HepG2 (cell line): ENCODE measurements around the gene ACTR10. TPM values are rescaled to one million over a fixed set of nuclear protein-coding genes. Genes with fewer than 3 reads are reported as not detected.

Experiments
- ASH2L ChIP-seq: fragments of 300-600, 200-600 bp; sonication (generic); IDR thresholded peaks from 2 replicates; pipeline ENCODE4 v1.7.0; 2017; ENCODE audit warnings: low read depth, mild to moderate bottlenecking, moderate library complexity, mixed read lengths, low read length; ENCODE audit not compliant: insufficient read length
- CHD4 ChIP-seq: fragments of 200-600 bp; sonication (generic); IDR thresholded peaks from 2 replicates; pipeline ENCODE4 v1.7.0; 2017; ENCODE audit warnings: mild to moderate bottlenecking, low read length, borderline replicate concordance
- GABPB1 ChIP-seq: IDR thresholded peaks from 2 replicates; pipeline ENCODE4 v1.6.1; 2016; ENCODE audit warnings: mild to moderate bottlenecking, missing genetic modification reagents, moderate library complexity, missing compliant biosample characterization
- GTF3A ChIP-seq: sonication (generic); formaldehyde crosslinking; conservative IDR thresholded peaks from 2 replicates; pipeline ENCODE4 v1.4.0; 2020; ENCODE audit warnings: mild to moderate bottlenecking, missing genetic modification reagents
- MAF1 ChIP-seq: sonication (generic); formaldehyde crosslinking; IDR thresholded peaks from 2 replicates; pipeline ENCODE4 v1.5.0; 2020; ENCODE audit warnings: missing genetic modification reagents, borderline replicate concordance
- NONO ChIP-seq, 2 experiments: fragments of 450-650 bp in 1 of 2; sonication (generic) in 1 of 2; formaldehyde crosslinking in 1 of 2; IDR thresholded peaks in 1 of 2; conservative IDR thresholded peaks in 1 of 2; 2 replicates each; pipeline versions ENCODE4 v1.6.1 to v1.8.0; 2017 to 2022; ENCODE audit warnings: mild to moderate bottlenecking in 1 of 2, missing genetic modification reagents in 1 of 2, moderate library complexity in 1 of 2
- NRL ChIP-seq: sonication (generic); formaldehyde crosslinking; IDR thresholded peaks from 2 replicates; pipeline ENCODE4 v1.5.0; 2020; ENCODE audit warnings: missing genetic modification reagents, mild to moderate bottlenecking, moderate library complexity, borderline replicate concordance
- PITX1 ChIP-seq: sonication (generic); formaldehyde crosslinking; IDR thresholded peaks from 2 replicates; pipeline ENCODE4 v1.5.1; 2020; ENCODE audit warnings: mild to moderate bottlenecking, missing genetic modification reagents
- REPIN1 ChIP-seq: sonication (generic); formaldehyde crosslinking; IDR thresholded peaks from 2 replicates; pipeline ENCODE4 v1.8.0; 2022; ENCODE audit warnings: missing genetic modification reagents, low read depth, mild to moderate bottlenecking, borderline replicate concordance
- RNF2 ChIP-seq: fragments of 450-650 bp; conservative IDR thresholded peaks from 2 replicates; pipeline ENCODE4 v1.6.1; 2016; ENCODE audit warnings: low read depth
- STAT5B ChIP-seq: sonication (generic); formaldehyde crosslinking; IDR thresholded peaks from 2 replicates; pipeline ENCODE4 v1.4.0; 2020; ENCODE audit warnings: missing genetic modification reagents
- ZNF337 ChIP-seq: sonication (generic); formaldehyde crosslinking; IDR thresholded peaks from 2 replicates; pipeline ENCODE4 v1.5.1; 2020; ENCODE audit warnings: missing genetic modification reagents, low read depth, mild to moderate bottlenecking, borderline replicate concordance
- ZNF674 ChIP-seq: sonication (generic); formaldehyde crosslinking; IDR thresholded peaks from 2 replicates; pipeline ENCODE4 v1.5.0; 2020; ENCODE audit warnings: low read depth, mild to moderate bottlenecking, missing genetic modification reagents
- ZNF777 ChIP-seq: sonication (generic); formaldehyde crosslinking; IDR thresholded peaks from 2 replicates; pipeline ENCODE4 v1.4.0; 2020; ENCODE audit warnings: missing genetic modification reagents
- ZSCAN9 ChIP-seq: IDR thresholded peaks from 2 replicates; pipeline ENCODE4 v1.6.1; 2016; ENCODE audit warnings: borderline replicate concordance
- polyA plus RNA-seq, 8 experiments: library from polyadenylated mRNA; depleted of rRNA in 3 of 8; stranded (reverse) in 7 of 8; unstranded in 1 of 8; fragments of >200 nt; fragmentation: Illumina TruSeq in 4 of 8; extraction: Trizol in 4 of 8; gene quantifications; 2 replicates each; pipeline versions ENCODE4 v1.2.1 to v1.2.3, GENCODE V29; 2011 to 2016; ENCODE audit warnings: low read depth in 4 of 8, missing spikeins in 1 of 8, mixed read lengths in 1 of 8; ENCODE audit not compliant: insufficient read depth in 1 of 8
- total RNA-seq, 5 experiments: library from RNA; depleted of rRNA; stranded (reverse); fragments of >200 nt; fragmentation: Illumina TruSeq; extraction: Trizol; gene quantifications; 2 replicates each; pipeline ENCODE4 v1.2.3, GENCODE V29; 2016; ENCODE audit warnings: low read depth in 1 of 5
- TF ChIP-seq, protein P1 (sequence below): sonication (generic); formaldehyde crosslinking; IDR thresholded peaks from 2 replicates; pipeline ENCODE4 v1.5.0; 2020; ENCODE audit warnings: mild to moderate bottlenecking, missing genetic modification reagents
- TF ChIP-seq, protein P2 (sequence below): IDR thresholded peaks from 2 replicates; pipeline ENCODE4 v1.6.1; 2016; ENCODE audit warnings: missing compliant biosample characterization, missing genetic modification reagents, borderline replicate concordance
- TF ChIP-seq, protein P3 (sequence below): sonication (generic); formaldehyde crosslinking; IDR thresholded peaks from 2 replicates; pipeline ENCODE4 v1.5.1; 2020; ENCODE audit warnings: mild to moderate bottlenecking, missing genetic modification reagents, moderate library complexity
- TF ChIP-seq, protein P4 (sequence below): sonication (generic); formaldehyde crosslinking; IDR thresholded peaks from 2 replicates; pipeline ENCODE4 v1.4.0; 2020; ENCODE audit warnings: mild to moderate bottlenecking, missing genetic modification reagents

The ACTR10 gene
- total and polyA plus RNA-seq, 2 of the 13 experiments (the other 11 are each of a cell fraction or from before 2014, with no cell fraction given): 30.0 to 41.3 TPM

DNA sequence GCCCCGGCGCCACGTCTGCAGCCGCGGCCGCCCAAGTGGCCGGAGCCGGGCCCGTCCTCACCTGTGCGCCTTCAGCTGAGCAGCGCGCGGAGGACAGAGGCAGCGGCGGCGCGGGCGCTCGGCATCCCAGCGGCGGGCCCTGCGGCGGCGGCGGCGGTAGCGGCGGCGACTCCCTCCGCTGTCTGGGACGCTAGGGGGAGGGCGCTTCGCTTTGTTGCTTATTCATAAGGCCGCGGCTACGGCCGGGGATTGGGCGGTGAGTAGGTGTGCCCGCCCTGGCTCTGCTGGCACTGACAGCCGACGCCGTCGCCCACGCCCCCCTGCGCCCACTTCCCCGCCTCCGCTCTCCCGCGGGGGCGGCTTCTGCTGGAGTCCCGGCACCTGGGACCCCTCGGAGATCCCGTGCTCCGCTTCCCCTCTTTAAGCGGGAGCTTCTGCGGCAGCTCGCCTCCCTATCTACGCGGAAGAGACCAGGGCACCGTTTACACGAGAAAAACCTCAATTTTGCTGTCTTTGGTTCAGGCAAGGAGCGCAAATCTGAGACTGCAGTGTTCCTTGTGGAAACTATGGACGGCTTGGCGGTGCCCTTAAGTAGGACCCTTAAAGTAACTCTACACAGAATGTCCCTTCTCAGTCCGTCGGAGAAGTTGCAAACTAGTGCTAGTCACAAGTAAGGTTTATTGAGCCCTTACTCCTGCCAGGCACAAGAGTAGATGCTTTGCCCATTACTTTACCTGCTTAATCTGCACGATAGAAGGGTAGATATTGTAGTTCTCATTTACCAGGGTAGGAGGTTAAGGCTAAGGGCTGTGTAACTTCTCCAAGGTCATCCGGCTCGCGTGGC is 47.7 kb upstream of the ACTR10 start, which contains the start of gene ARMH4 (continued):
- TF ChIP-seq STAT5B (CRISPR knock-in tag) (no peak), NONO (IDR thresholded peaks at IDR 0.05) (no peak), NONO (CRISPR knock-in tag; conservative IDR thresholded peaks at IDR 0.05) (no peak), GABPB1 (CRISPR knock-in tag) (peak; percentile 16; the same call in 1 of the 2 replicates), ZNF777 (CRISPR knock-in tag) (peak; percentile 67), REPIN1 (no peak), CHD4 (no peak), MAF1 (CRISPR knock-in tag) (no peak), NRL (CRISPR knock-in tag) (no peak), RNF2 (peak; percentile 69; the same call in 1 of the 2 replicates), PITX1 (CRISPR knock-in tag) (no peak), GTF3A (CRISPR knock-in tag) (no peak), ASH2L (peak; percentile 28), ZSCAN9 (CRISPR knock-in tag) (no peak), ZNF674 (peak; percentile 46; the same call in 1 of the 2 replicates), ZNF337 (CRISPR knock-in tag) (no peak)
- TF ChIP-seq, protein P1, sequence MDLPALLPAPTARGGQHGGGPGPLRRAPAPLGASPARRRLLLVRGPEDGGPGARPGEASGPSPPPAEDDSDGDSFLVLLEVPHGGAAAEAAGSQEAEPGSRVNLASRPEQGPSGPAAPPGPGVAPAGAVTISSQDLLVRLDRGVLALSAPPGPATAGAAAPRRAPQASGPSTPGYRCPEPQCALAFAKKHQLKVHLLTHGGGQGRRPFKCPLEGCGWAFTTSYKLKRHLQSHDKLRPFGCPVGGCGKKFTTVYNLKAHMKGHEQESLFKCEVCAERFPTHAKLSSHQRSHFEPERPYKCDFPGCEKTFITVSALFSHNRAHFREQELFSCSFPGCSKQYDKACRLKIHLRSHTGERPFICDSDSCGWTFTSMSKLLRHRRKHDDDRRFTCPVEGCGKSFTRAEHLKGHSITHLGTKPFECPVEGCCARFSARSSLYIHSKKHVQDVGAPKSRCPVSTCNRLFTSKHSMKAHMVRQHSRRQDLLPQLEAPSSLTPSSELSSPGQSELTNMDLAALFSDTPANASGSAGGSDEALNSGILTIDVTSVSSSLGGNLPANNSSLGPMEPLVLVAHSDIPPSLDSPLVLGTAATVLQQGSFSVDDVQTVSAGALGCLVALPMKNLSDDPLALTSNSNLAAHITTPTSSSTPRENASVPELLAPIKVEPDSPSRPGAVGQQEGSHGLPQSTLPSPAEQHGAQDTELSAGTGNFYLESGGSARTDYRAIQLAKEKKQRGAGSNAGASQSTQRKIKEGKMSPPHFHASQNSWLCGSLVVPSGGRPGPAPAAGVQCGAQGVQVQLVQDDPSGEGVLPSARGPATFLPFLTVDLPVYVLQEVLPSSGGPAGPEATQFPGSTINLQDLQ (CRISPR knock-in tag): 0 out of 2 replicates have a peak, but pooled peaks have one; percentile 5
- TF ChIP-seq, protein P2, sequence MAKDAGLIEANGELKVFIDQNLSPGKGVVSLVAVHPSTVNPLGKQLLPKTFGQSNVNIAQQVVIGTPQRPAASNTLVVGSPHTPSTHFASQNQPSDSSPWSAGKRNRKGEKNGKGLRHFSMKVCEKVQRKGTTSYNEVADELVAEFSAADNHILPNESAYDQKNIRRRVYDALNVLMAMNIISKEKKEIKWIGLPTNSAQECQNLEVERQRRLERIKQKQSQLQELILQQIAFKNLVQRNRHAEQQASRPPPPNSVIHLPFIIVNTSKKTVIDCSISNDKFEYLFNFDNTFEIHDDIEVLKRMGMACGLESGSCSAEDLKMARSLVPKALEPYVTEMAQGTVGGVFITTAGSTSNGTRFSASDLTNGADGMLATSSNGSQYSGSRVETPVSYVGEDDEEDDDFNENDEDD: 0 out of 2 replicates have a peak, but pooled peaks have one; percentile 29
- TF ChIP-seq, protein P3, sequence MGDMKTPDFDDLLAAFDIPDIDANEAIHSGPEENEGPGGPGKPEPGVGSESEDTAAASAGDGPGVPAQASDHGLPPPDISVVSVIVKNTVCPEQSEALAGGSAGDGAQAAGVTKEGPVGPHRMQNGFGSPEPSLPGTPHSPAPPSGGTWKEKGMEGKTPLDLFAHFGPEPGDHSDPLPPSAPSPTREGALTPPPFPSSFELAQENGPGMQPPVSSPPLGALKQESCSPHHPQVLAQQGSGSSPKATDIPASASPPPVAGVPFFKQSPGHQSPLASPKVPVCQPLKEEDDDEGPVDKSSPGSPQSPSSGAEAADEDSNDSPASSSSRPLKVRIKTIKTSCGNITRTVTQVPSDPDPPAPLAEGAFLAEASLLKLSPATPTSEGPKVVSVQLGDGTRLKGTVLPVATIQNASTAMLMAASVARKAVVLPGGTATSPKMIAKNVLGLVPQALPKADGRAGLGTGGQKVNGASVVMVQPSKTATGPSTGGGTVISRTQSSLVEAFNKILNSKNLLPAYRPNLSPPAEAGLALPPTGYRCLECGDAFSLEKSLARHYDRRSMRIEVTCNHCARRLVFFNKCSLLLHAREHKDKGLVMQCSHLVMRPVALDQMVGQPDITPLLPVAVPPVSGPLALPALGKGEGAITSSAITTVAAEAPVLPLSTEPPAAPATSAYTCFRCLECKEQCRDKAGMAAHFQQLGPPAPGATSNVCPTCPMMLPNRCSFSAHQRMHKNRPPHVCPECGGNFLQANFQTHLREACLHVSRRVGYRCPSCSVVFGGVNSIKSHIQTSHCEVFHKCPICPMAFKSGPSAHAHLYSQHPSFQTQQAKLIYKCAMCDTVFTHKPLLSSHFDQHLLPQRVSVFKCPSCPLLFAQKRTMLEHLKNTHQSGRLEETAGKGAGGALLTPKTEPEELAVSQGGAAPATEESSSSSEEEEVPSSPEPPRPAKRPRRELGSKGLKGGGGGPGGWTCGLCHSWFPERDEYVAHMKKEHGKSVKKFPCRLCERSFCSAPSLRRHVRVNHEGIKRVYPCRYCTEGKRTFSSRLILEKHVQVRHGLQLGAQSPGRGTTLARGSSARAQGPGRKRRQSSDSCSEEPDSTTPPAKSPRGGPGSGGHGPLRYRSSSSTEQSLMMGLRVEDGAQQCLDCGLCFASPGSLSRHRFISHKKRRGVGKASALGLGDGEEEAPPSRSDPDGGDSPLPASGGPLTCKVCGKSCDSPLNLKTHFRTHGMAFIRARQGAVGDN (CRISPR knock-in tag): 0 out of 2 replicates have a peak, but pooled peaks have one; percentile 10
- TF ChIP-seq, protein P4, sequence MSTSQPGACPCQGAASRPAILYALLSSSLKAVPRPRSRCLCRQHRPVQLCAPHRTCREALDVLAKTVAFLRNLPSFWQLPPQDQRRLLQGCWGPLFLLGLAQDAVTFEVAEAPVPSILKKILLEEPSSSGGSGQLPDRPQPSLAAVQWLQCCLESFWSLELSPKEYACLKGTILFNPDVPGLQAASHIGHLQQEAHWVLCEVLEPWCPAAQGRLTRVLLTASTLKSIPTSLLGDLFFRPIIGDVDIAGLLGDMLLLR: no peak
